Osteocyte (in vitro differentiated cells): ENCODE measurements around the gene MRGPRX1. TPM values are rescaled to one million over a fixed set of nuclear protein-coding genes. Genes with fewer than 3 reads are reported as not detected.

Source experiments
- DNase-seq: peaks from one replicate; pipeline ENCODE4 v3.0.0; 2021; ENCODE audit warnings: mixed read lengths; ENCODE audit not compliant: unreplicated experiment; ENCODE audit errors: extremely low spot score
- H3K27ac Mint-ChIP-seq: one replicate; pipeline ENCODE4 v1.8.0; 2021; ENCODE audit warnings: mild to moderate bottlenecking, mixed read lengths; ENCODE audit not compliant: unreplicated experiment
- H3K27me3 Mint-ChIP-seq: one replicate; pipeline ENCODE4 v1.8.0; 2021; ENCODE audit warnings: mixed read lengths; ENCODE audit not compliant: unreplicated experiment
- H3K36me3 Mint-ChIP-seq: one replicate; pipeline ENCODE4 v1.8.0; 2021; ENCODE audit warnings: mixed read lengths; ENCODE audit not compliant: unreplicated experiment
- H3K4me1 Mint-ChIP-seq: one replicate; pipeline ENCODE4 v1.8.0; 2021; ENCODE audit warnings: mixed read lengths; ENCODE audit not compliant: unreplicated experiment
- H3K4me3 Mint-ChIP-seq: one replicate; pipeline ENCODE4 v1.8.0; 2021; ENCODE audit warnings: mild to moderate bottlenecking, moderate library complexity, mixed read lengths; ENCODE audit not compliant: unreplicated experiment
- H3K9me3 Mint-ChIP-seq: one replicate; pipeline ENCODE4 v1.8.0; 2021; ENCODE audit warnings: mixed read lengths; ENCODE audit not compliant: unreplicated experiment
- CTCF ChIP-seq: fragments of 200-600 bp; sonication (generic); IDR thresholded peaks from 2 replicates; pipeline ENCODE4 v1.5.0; 2021; ENCODE audit warnings: antibody characterized with exemption, mild to moderate bottlenecking, moderate library complexity
- long read RNA-seq: library from polyadenylated mRNA; unstranded; transcript quantifications from one replicate; pipeline ENCODE4 v2.0.0, GENCODE V29; 2021
- total RNA-seq: library from RNA; stranded (reverse); gene quantifications from 2 replicates; pipeline ENCODE4 v1.2.1, GENCODE V29; 2021

Gene MRGPRX1
- total RNA-seq, result not detected in 2 replicates
- long read RNA-seq, result 0 reads

GRCh38 chr11:18939314-18939713 is at the start of gene MRGPRX1:
MRGPRX1 (minus strand) TSS chr11:18939414; CDS start chr11:18934784, 4,630 bp downstream.
- Mint-ChIP-seq H3K4me1 (no peaks in the 10 kb centered on the region), H3K4me3 (no peak within 1 kb of the TSS), H3K36me3 (no peaks in the 10 kb centered on the region), H3K9me3 (no peaks in the 10 kb centered on the region), H3K27me3 (peaks cover 2% of the 10 kb centered on the region), H3K27ac (no peak within 1 kb of the TSS)
- no peak for DNase-seq
- no peak for TF ChIP-seq CTCF

GRCh38 chr11:18987454-18988231 is 48.4 kb upstream of the MRGPRX1 start:
- no peak for DNase-seq
- no peaks in the 10 kb centered on the region for H3K4me1 Mint-ChIP-seq
- H3K27me3 Mint-ChIP-seq, result peaks cover 2% of the 10 kb centered on the region
- no peak for TF ChIP-seq CTCF
- no peak overlapping the region for H3K4me3 Mint-ChIP-seq
- H3K9me3 Mint-ChIP-seq, result no peaks in the 10 kb centered on the region
- H3K36me3 Mint-ChIP-seq, result no peaks in the 10 kb centered on the region
- H3K27ac Mint-ChIP-seq, result no peak overlapping the region

- Mint-ChIP-seq H3K27me3 (peaks cover 2% of the 10 kb centered on the region), H3K27ac (no peak overlapping the region), H3K4me3 (no peak overlapping the region), H3K9me3 (no peaks in the 10 kb centered on the region), H3K4me1 (no peaks in the 10 kb centered on the region), H3K36me3 (no peaks in the 10 kb centered on the region)
- DNase-seq, result no peak
- no peak for TF ChIP-seq CTCF
Measured at GRCh38 chr11:18986744-18987143, 47.5 kb upstream of the MRGPRX1 start.

GRCh38 chr11:18981897-18982296 is 42.7 kb upstream of the MRGPRX1 start:
- no peaks in the 10 kb centered on the region for H3K36me3 Mint-ChIP-seq
- no peak for TF ChIP-seq CTCF
- peaks cover 8% of the 10 kb centered on the region for H3K9me3 Mint-ChIP-seq
- H3K4me3 Mint-ChIP-seq, result no peak overlapping the region
- no peaks in the 10 kb centered on the region for H3K4me1 Mint-ChIP-seq
- no peak overlapping the region for H3K27ac Mint-ChIP-seq
- peaks cover 4% of the 10 kb centered on the region for H3K27me3 Mint-ChIP-seq
- no peak for DNase-seq

GRCh38 chr11:18974192-18974591 is 35.0 kb upstream of the MRGPRX1 start:
- Mint-ChIP-seq H3K4me3 (no peak overlapping the region), H3K36me3 (no peaks in the 10 kb centered on the region), H3K4me1 (no peaks in the 10 kb centered on the region), H3K9me3 (peaks cover 5% of the 10 kb centered on the region), H3K27me3 (peaks cover 4% of the 10 kb centered on the region), H3K27ac (no peak overlapping the region)
- no peak for TF ChIP-seq CTCF
- DNase-seq, result no peak
